Suppressor macrophage treated with lipopolysaccharide for 4 hours (primary cell): ENCODE measurements around the gene DPH2.

Source experiments
- DNase-seq: peaks from one replicate; pipeline ENCODE4 v3.0.0-alpha.2; 2020

The DPH2 gene

GRCh38 chr1:43985984-43986595 is 16.3 kb downstream of the DPH2 start:
- DNase-seq, result no peak

- no peak for DNase-seq
These were observed 16.9 kb downstream of the DPH2 start for GRCh38 chr1:43986712-43987111.

- no peak for DNase-seq
These were observed 17.5 kb downstream of the DPH2 start for GRCh38 chr1:43987159-43987902.

GRCh38 chr1:43990271-43991199 is 20.7 kb downstream of the DPH2 start:
- DNase-seq, result no peak

GRCh38 chr1:43991200-43991475 is 21.3 kb downstream of the DPH2 start:
- DNase-seq, result no peak

GRCh38 chr1:43991476-43992231 is 21.8 kb downstream of the DPH2 start, which contains the start of gene CCDC24:
Gene CCDC24 (plus strand): TSS chr1:43991599. CDS start chr1:43991879, 280 bp downstream.
- peak; percentile 80 for DNase-seq

GRCh38 chr1:43992232-43992995 is 22.6 kb downstream of the DPH2 start:
- DNase-seq, result no peak

- no peak for DNase-seq
These were observed 23.6 kb downstream of the DPH2 start for GRCh38 chr1:43993206-43993914.

- DNase-seq, result no peak
These were observed 24.3 kb downstream of the DPH2 start for GRCh38 chr1:43994071-43994470.

GRCh38 chr1:43994794-43995790 is 25.3 kb downstream of the DPH2 start:
- peak; percentile 10 for DNase-seq

GRCh38 chr1:43995984-43996732 is 26.3 kb downstream of the DPH2 start:
- no peak for DNase-seq

GRCh38 chr1:43996733-43997115 is 26.9 kb downstream of the DPH2 start:
- no peak for DNase-seq

GRCh38 chr1:43997295-43997999 is 27.6 kb downstream of the DPH2 start:
- DNase-seq, result no peak

- DNase-seq, result no peak
These were observed 28.2 kb downstream of the DPH2 start for GRCh38 chr1:43998000-43998378.

GRCh38 chr1:43999455-43999854 is 29.6 kb downstream of the DPH2 start:
- DNase-seq, result no peak

- DNase-seq, result no peak
These were observed 30.4 kb downstream of the DPH2 start for GRCh38 chr1:44000122-44000665.

- no peak for DNase-seq
These were observed 32.4 kb downstream of the DPH2 start for GRCh38 chr1:44002165-44002564.

GRCh38 chr1:44002606-44003157 is 32.9 kb downstream of the DPH2 start:
- no peak for DNase-seq
